Right lobe of liver (tissue), 6 donors: Measurements from ENCODE around the gene MKRN2OS. TPM values are rescaled to one million over a fixed set of nuclear protein-coding genes. Genes with fewer than 3 reads are reported as not detected.
A peak's percentile ranks its signal among the peaks of the same experiment; 100 is the strongest.

Experiments used
- ATAC-seq, 4 donors: fragments of 200-7000 bp; cut with Tn5 transposase; one replicate each; pipeline ENCODE4 v1.9.1; 2020; ENCODE audit warnings: mild to moderate bottlenecking in 4 of 4, moderate library complexity in 4 of 4
- DNase-seq, 3 donors: peaks; one replicate each; pipeline ENCODE4 v3.0.0-alpha.2; 2020
- H3K27ac ChIP-seq, 3 donors: fragments of 200-600 bp; one replicate each; pipeline ENCODE4 v1.8.0; 2022
- H3K27me3 ChIP-seq, 2 donors: fragments of 200-600 bp; one replicate each; pipeline ENCODE4 v1.8.0; 2022
- H3K36me3 ChIP-seq, 4 donors: fragments of 200-600 bp; sonication (generic) in 1 of 4; one replicate each; pipeline versions ENCODE4 v1.5.1 to v1.8.0; 2017 to 2022; ENCODE audit warnings: control low read depth in 1 of 4
- H3K4me1 ChIP-seq, 4 donors: fragments of 200-600 bp; sonication (generic) in 1 of 4; one replicate each; pipeline versions ENCODE4 v1.5.1 to v1.8.0; 2017 to 2022; ENCODE audit warnings: control low read depth in 1 of 4
- H3K4me3 ChIP-seq, 3 donors: fragments of 200-600 bp; one replicate each; pipeline ENCODE4 v1.8.0; 2022
- H3K9me3 ChIP-seq, 4 donors: fragments of 200-600 bp; sonication (generic) in 1 of 4; one replicate each; pipeline versions ENCODE4 v1.5.1 to v1.8.0; 2017 to 2022; ENCODE audit warnings: control low read depth in 1 of 4
- POLR2A ChIP-seq: fragments of 450-650 bp; IDR thresholded peaks from one replicate; pipeline ENCODE4 v1.6.1; 2017; ENCODE audit warnings: antibody characterized with exemption, mild to moderate bottlenecking
- WGBS: methylation state at CpG from one replicate; pipeline ENCODE4 v1.1.6; 2018; ENCODE audit warnings: low coverage, low lambda C conversion rate; ENCODE audit not compliant: insufficient coverage; ENCODE audit errors: missing lambda C conversion rate; 5-methylcytosine and 5-hydroxymethylcytosine counted together
- intact Hi-C, 2 donors: fragments of 100-400 bp; cut with DNase I; formaldehyde crosslinking; loops; one replicate each; pipeline versions ENCODE4 v1.11.2 to v1.14.1; 2022
- total RNA-seq, 6 experiments: library from RNA; depleted of rRNA in 2 of 6; stranded (reverse); fragments of >200 nt in 2 of 6; fragmentation: NEBNext Ultra II Directional in 3 of 6; extraction: Animal tissue kit (Norgen Biotek cat#: 25700) in 3 of 6; gene quantifications; one replicate each; pipeline versions ENCODE4 v1.1.0 to v1.2.4, GENCODE V29; 2016 to 2023
- TF ChIP-seq, protein P1 (sequence below), 4 donors: fragments of 200-600 bp in 3 of 4; fragments of 450-650 bp in 1 of 4; IDR thresholded peaks; one replicate each; pipeline versions ENCODE4 v1.5.1 to v1.8.0; 2016 to 2022; ENCODE audit warnings: antibody characterized with exemption in 4 of 4, mild to moderate bottlenecking in 2 of 4
- donor health status: DM: no; HTN: yes; CAD: no.
- donor health status: DM: no; HTN: no; CAD: no.
- donor health status: DM: no; HTN: no; CAD: no.
- donor health status: DM: no; HTN: yes; CAD: no.
- donor health status: DM: no; HTN: yes; CAD: no.

Gene MKRN2OS
- total RNA-seq, 6 experiments from 2014 or later: 0.31 TPM; not detected in 5

DNA sequence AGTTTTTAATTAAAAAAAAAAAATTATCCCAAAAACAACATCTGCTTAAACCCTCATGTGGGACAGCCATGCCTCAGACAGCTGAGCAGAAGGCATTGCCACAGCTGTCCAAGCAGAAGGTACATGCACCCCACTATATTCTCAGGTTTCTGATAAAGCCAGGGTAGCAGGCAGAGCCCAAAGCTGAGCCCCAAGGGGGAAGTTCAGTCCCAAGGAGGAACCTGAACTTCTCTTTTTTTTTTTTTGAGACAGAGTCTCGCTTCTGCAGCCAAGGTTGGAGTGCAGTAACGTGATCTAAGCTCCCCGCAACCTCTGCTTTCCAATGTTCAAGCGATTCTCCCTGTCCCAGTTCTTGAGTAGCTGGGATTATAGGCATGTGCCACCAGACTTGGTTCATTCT is 44.8 kb upstream of the MKRN2OS start:
- H3K4me3 ChIP-seq: no peak overlapping the region
- no peak for DNase-seq
- H3K36me3 ChIP-seq: peaks cover under 1 to 58% (median 22%) of the 10 kb centered on the region in 4 donors
- peaks cover 0 to 4% (median 0%) of the 10 kb centered on the region in 4 donors for H3K4me1 ChIP-seq
- ATAC-seq: peak in 3 of 4 donors; percentile 24 to 48 (median 37)
- H3K27ac ChIP-seq: no peak overlapping the region
- no peaks in the 10 kb centered on the region for H3K9me3 ChIP-seq
- TF ChIP-seq, protein P1, sequence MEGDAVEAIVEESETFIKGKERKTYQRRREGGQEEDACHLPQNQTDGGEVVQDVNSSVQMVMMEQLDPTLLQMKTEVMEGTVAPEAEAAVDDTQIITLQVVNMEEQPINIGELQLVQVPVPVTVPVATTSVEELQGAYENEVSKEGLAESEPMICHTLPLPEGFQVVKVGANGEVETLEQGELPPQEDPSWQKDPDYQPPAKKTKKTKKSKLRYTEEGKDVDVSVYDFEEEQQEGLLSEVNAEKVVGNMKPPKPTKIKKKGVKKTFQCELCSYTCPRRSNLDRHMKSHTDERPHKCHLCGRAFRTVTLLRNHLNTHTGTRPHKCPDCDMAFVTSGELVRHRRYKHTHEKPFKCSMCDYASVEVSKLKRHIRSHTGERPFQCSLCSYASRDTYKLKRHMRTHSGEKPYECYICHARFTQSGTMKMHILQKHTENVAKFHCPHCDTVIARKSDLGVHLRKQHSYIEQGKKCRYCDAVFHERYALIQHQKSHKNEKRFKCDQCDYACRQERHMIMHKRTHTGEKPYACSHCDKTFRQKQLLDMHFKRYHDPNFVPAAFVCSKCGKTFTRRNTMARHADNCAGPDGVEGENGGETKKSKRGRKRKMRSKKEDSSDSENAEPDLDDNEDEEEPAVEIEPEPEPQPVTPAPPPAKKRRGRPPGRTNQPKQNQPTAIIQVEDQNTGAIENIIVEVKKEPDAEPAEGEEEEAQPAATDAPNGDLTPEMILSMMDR (IDR thresholded peaks at IDR 0.05): no peak
- intact Hi-C loops: no loop called here
- no CpG with 5 or more reads among the region's 4 CpGs for WGBS
- H3K27me3 ChIP-seq: no peaks in the 10 kb centered on the region

DNA sequence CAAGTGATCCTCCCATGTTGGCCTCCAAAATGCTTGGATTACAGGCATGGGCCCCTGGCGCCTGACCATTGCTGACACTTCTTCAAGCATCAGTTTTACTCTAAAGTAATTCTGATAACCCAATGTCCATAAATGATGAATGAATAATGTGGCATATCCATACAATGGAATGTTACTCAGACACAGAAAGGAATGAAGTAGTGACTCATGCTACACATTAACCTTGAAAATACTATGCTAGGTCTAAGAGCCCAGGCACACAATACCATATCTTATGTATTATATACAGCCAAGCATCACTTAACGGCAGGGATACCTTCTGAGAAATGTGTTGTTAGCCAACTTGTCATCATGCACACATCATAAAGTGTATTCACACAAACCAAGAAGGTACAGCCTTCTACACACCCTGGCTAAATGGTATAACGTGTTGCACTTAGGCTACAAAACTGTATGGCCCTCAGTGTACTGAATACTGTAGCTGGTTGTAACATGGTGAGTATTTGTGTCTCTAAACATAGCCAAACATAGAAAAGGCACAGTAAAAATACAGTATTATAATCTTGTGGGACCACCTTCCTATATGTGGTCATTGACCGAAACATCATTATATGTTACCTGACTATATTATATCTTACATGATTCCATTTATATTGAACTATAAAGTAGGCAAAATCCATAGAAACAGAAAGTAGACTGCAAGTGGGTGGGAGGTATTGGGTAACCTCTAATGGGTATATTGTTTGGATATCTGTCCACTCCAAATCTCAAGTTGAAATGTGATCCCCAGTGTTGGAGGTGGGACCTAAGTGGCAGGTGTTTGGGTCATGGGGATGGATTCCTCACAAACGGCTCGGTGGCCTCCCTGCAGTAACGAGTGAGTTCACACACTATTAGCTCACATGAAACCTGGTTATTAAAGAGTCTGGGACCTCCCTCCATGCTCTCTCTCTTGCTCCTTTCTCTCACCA is 43.0 kb upstream of the MKRN2OS start:
- no peaks in the 10 kb centered on the region for H3K9me3 ChIP-seq

DNA sequence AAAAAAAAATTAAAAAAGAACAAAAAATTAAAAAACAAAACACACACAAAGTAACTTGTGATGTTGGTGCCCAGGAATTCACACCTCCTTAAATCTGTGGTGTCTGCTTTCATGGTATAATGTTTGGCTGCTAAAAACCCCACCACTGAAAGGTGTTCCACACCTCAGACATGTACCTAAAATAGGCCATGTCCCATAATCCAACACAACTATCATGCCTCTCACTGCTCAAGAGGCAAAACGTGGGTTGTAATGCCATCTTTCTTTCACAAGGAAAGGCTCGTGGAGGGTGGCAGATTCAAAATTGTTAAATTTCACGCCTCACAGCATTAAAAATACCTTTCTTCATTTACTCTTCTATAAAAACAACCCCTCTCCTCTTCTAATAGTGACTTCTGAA is 41.1 kb upstream of the MKRN2OS start:
- Histone ChIP-seq H3K4me3 (no peak overlapping the region), H3K27ac (no peak overlapping the region), H3K36me3 (peaks cover 11 to 81% (median 43%) of the 10 kb centered on the region in 4 donors), H3K9me3 (no peaks in the 10 kb centered on the region), H3K4me1 (peaks cover 0 to 12% (median 5%) of the 10 kb centered on the region in 4 donors), H3K27me3 (no peaks in the 10 kb centered on the region)
- ATAC-seq (no peak), DNase-seq (no peak)
- intact Hi-C loops: no loop called here
- 86% methylated on average over 3 of the region's 3 CpGs for WGBS
- TF ChIP-seq POLR2A: no peak
- TF ChIP-seq, protein P1 (IDR thresholded peaks at IDR 0.05): no peak

More for the DNA sequence above, 43.0 kb upstream of the MKRN2OS start:
- TF ChIP-seq, protein P1 (IDR thresholded peaks at IDR 0.05): no peak
- TF ChIP-seq POLR2A: no peak
- peaks cover 11 to 72% (median 32%) of the 10 kb centered on the region in 4 donors for H3K36me3 ChIP-seq
- no peaks in the 10 kb centered on the region for H3K27me3 ChIP-seq
- intact Hi-C loops: no loop called here
- no peak overlapping the region for H3K4me3 ChIP-seq
- no peak overlapping the region for H3K27ac ChIP-seq
- H3K4me1 ChIP-seq: peaks cover 0 to 8% (median 2%) of the 10 kb centered on the region in 4 donors
- DNase-seq (no peak), ATAC-seq (no peak)
- WGBS: 90% methylated on average over 3 of the region's 7 CpGs

DNA sequence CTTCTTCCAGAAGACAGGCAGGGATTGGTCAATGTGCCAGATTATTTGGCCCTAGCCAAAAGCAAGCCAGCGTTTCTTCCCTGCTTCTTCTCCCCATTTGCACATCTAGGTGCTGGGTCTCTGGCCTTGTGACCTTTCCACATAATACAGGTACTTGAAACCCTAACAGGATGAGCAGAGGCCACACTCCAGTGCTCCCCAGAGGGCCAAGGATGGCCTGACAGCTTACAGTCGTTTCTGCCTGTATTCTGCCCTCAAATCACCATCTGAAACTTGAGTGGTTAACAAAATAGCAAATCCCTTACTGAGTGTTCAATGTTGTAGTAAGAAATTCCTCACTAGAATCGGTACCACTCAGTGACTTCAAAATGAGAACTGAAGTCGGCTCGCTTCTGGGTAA is 40.7 kb upstream of the MKRN2OS start:
- H3K4me1 ChIP-seq: peaks cover 0 to 12% (median 5%) of the 10 kb centered on the region in 4 donors
- H3K4me3 ChIP-seq: no peak overlapping the region
- 61% methylated on average over 5 of the region's 5 CpGs for WGBS
- intact Hi-C loops: no loop called here
- DNase-seq (no peak), ATAC-seq (no peak)
- TF ChIP-seq POLR2A: no peak
- TF ChIP-seq, protein P1 (IDR thresholded peaks at IDR 0.05): no peak
- peaks cover 11 to 79% (median 40%) of the 10 kb centered on the region in 4 donors for H3K36me3 ChIP-seq
- no peaks in the 10 kb centered on the region for H3K9me3 ChIP-seq
- no peak overlapping the region for H3K27ac ChIP-seq
- no peaks in the 10 kb centered on the region for H3K27me3 ChIP-seq
